CD4-positive, alpha-beta memory T cell (primary cell): ENCODE data around the gene UBE2E2. TPM values are rescaled to one million over a fixed set of nuclear protein-coding genes. Genes with fewer than 3 reads are reported as not detected.

Experiments used
- CTCF ChIA-PET: fragments of 350-600 bp; sonication (Branson Sonifier 250); formaldehyde crosslinking; loops from one replicate; lab custom pipeline; 2021; ENCODE audit warnings: inconsistent platforms; ENCODE audit not compliant: partially characterized antibody; lab: Charles Lee
- POLR2A ChIA-PET: fragments of 350-600 bp; sonication (Branson Sonifier 250); formaldehyde crosslinking; loops from one replicate; lab custom pipeline; 2021; ENCODE audit not compliant: partially characterized antibody; lab: Charles Lee
- DNase-seq, 5 donors: peaks; one replicate each; pipeline versions ENCODE4 v3.0.0 to v3.0.0-alpha.2; 2020 to 2022; ENCODE audit warnings: mixed read lengths in 1 of 5
- H3K27ac ChIP-seq: one replicate; pipeline ENCODE4 v1.7.0; 2013; ENCODE audit warnings: low read depth, low read length
- H3K27me3 ChIP-seq: 2 replicates; pipeline ENCODE4 v1.7.0; 2013; ENCODE audit warnings: mild to moderate bottlenecking, low read length, moderate library complexity; ENCODE audit not compliant: insufficient read depth
- H3K36me3 ChIP-seq: 2 replicates; pipeline ENCODE4 v1.7.0; 2013; ENCODE audit warnings: mild to moderate bottlenecking, low read length, moderate library complexity; ENCODE audit not compliant: insufficient read depth
- H3K4me1 ChIP-seq: 2 replicates; pipeline ENCODE4 v1.7.0; 2013; ENCODE audit warnings: mild to moderate bottlenecking, low read length, moderate library complexity; ENCODE audit not compliant: insufficient read depth
- H3K4me3 ChIP-seq, 2 donors: one replicate each; pipeline ENCODE4 v1.7.0; 2013; ENCODE audit warnings: low read length in 2 of 2, mild to moderate bottlenecking in 1 of 2
- H3K9me3 ChIP-seq, 2 donors: one replicate each; pipeline ENCODE4 v1.7.0; 2013; ENCODE audit warnings: low read length in 2 of 2, control low read depth in 1 of 2; ENCODE audit not compliant: control insufficient read depth in 1 of 2
- H3K27ac Mint-ChIP-seq, 7 donors: one replicate each; pipeline ENCODE4 v1.8.0; 2020 to 2021; ENCODE audit warnings: mixed read lengths in 7 of 7, mild to moderate bottlenecking in 6 of 7, inconsistent platforms in 3 of 7, moderate library complexity in 3 of 7
- H3K27me3 Mint-ChIP-seq, 2 donors: one replicate each; pipeline ENCODE4 v1.8.0; 2020 to 2021; ENCODE audit warnings: mixed read lengths in 2 of 2
- H3K36me3 Mint-ChIP-seq, 2 donors: one replicate each; pipeline ENCODE4 v1.8.0; 2020 to 2021; ENCODE audit warnings: mixed read lengths in 2 of 2, inconsistent platforms in 1 of 2, mild to moderate bottlenecking in 1 of 2
- H3K4me1 Mint-ChIP-seq, 4 donors: one replicate each; pipeline ENCODE4 v1.8.0; 2020 to 2021; ENCODE audit warnings: mixed read lengths in 4 of 4, mild to moderate bottlenecking in 1 of 4
- H3K4me3 Mint-ChIP-seq, 8 donors: one replicate each; pipeline ENCODE4 v1.8.0; 2020 to 2021; ENCODE audit warnings: mixed read lengths in 8 of 8, mild to moderate bottlenecking in 7 of 8, moderate library complexity in 6 of 8, inconsistent platforms in 3 of 8
- H3K9me3 Mint-ChIP-seq, 8 donors: one replicate each; pipeline ENCODE4 v1.8.0; 2020 to 2021; ENCODE audit warnings: mixed read lengths in 8 of 8, mild to moderate bottlenecking in 5 of 8, inconsistent platforms in 3 of 8, moderate library complexity in 1 of 8
- intact Hi-C: fragments of 100-400 bp; cut with micrococcal nuclease; formaldehyde crosslinking; loops from one replicate; pipeline ENCODE4 v1.15.1; 2023
- polyA plus RNA-seq, 2 donors: library from polyadenylated mRNA; unstranded; fragments of 300-500 nt; fragmentation: Illumina TruSeq; gene quantifications; one replicate each; pipeline ENCODE4 v1.2.3, GENCODE V29; 2021
- total RNA-seq, 2 experiments: library from RNA; stranded (reverse); gene quantifications; one replicate each; pipeline ENCODE4 v1.2.3, GENCODE V29; 2021

Gene UBE2E2
- total and polyA plus RNA-seq, 4 experiments from 2014 or later: 1.3 to 4.7 (median 3.1) TPM

GRCh38 chr3:23548706-23549105 is 345.6 kb downstream of the UBE2E2 start:
- Histone ChIP-seq H3K4me1 (no peaks in the 10 kb centered on the region), H3K4me3 (no peak overlapping the region), H3K36me3 (no peaks in the 10 kb centered on the region), H3K27me3 (no peaks in the 10 kb centered on the region), H3K9me3 (no peaks in the 10 kb centered on the region), H3K27ac (no peak overlapping the region)
- Mint-ChIP-seq H3K27me3 (peaks cover 0 to 2% of the 10 kb centered on the region in 2 donors), H3K27ac (no peak overlapping the region), H3K4me1 (no peaks in the 10 kb centered on the region), H3K36me3 (no peaks in the 10 kb centered on the region), H3K4me3 (no peak overlapping the region), H3K9me3 (no peaks in the 10 kb centered on the region)
- ChIA-PET CTCF (no interaction called here), POLR2A (no interaction called here)
- DNase-seq: no peak
- intact Hi-C loops: no loop called here

DNA sequence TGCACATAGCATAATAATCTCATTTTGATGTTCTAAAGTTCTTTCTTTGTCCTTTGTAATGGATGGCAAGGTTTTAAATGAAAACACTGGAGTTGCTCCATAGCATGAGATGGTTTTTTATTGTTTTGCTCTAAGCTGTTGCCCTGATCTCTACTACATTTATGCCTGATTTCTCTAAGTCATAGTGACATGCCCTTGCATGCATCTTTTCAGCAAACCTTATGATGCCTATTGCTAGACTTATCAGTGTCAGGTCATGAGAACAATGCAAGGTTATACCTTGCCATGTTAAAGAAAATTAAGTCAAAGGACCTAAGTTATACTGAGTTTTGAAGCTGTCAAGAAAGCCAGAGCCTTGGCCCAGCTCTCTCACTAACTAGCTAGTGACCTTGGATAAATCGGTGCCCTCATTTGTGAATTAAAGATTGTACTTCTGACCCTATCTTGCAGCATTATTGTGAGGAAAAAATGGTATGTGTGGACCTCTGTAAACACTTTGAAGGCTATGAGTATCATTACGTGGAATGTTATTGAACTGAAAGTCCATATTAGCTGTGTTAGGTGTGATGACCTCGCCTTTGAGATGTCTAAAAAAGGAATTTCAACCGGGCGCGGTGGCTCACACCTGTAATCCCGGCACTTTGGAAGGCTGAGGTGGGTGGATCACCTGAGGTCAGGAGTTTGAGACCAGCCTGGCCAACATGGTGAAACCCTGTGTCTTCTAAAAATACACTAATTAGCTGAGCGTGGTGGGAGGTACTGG is 346.2 kb downstream of the UBE2E2 start:
- CTCF ChIA-PET: no interaction called here
- Mint-ChIP-seq H3K27ac (no peak overlapping the region), H3K4me1 (no peaks in the 10 kb centered on the region), H3K4me3 (no peak overlapping the region), H3K27me3 (peaks cover 0 to 2% of the 10 kb centered on the region in 2 donors), H3K36me3 (no peaks in the 10 kb centered on the region), H3K9me3 (no peaks in the 10 kb centered on the region)
- Histone ChIP-seq H3K27me3 (no peaks in the 10 kb centered on the region), H3K27ac (no peak overlapping the region), H3K9me3 (no peaks in the 10 kb centered on the region), H3K4me3 (no peak overlapping the region), H3K4me1 (no peaks in the 10 kb centered on the region), H3K36me3 (no peaks in the 10 kb centered on the region)
- no peak for DNase-seq
- POLR2A ChIA-PET: no interaction called here
- intact Hi-C loops: no loop called here

- Histone ChIP-seq H3K9me3 (no peaks in the 10 kb centered on the region), H3K4me3 (no peak overlapping the region), H3K4me1 (no peaks in the 10 kb centered on the region), H3K36me3 (no peaks in the 10 kb centered on the region), H3K27ac (no peak overlapping the region), H3K27me3 (no peaks in the 10 kb centered on the region)
- intact Hi-C loops: no loop called here
- no peak for DNase-seq
- Mint-ChIP-seq H3K9me3 (no peaks in the 10 kb centered on the region), H3K27me3 (peaks cover 0 to 2% of the 10 kb centered on the region in 2 donors), H3K4me3 (no peak overlapping the region), H3K36me3 (no peaks in the 10 kb centered on the region), H3K4me1 (no peaks in the 10 kb centered on the region), H3K27ac (no peak overlapping the region)
- CTCF ChIA-PET: no interaction called here
- POLR2A ChIA-PET: no interaction called here
Measured at GRCh38 chr3:23550402-23550801, 347.3 kb downstream of the UBE2E2 start.

GRCh38 chr3:23552506-23552905 is 349.4 kb downstream of the UBE2E2 start:
- Histone ChIP-seq H3K27ac (no peak overlapping the region), H3K27me3 (no peaks in the 10 kb centered on the region), H3K36me3 (no peaks in the 10 kb centered on the region), H3K4me1 (no peaks in the 10 kb centered on the region), H3K4me3 (no peak overlapping the region), H3K9me3 (no peaks in the 10 kb centered on the region)
- no peak for DNase-seq
- H3K4me1 Mint-ChIP-seq: no peaks in the 10 kb centered on the region
- CTCF ChIA-PET: no interaction called here
- H3K27me3 Mint-ChIP-seq: peaks cover 0 to 2% of the 10 kb centered on the region in 2 donors
- H3K4me3 Mint-ChIP-seq: no peak overlapping the region
- H3K27ac Mint-ChIP-seq: no peak overlapping the region
- intact Hi-C loops: no loop called here
- H3K36me3 Mint-ChIP-seq: no peaks in the 10 kb centered on the region
- POLR2A ChIA-PET: no interaction called here
- no peaks in the 10 kb centered on the region for H3K9me3 Mint-ChIP-seq

GRCh38 chr3:23553353-23553752 is 350.2 kb downstream of the UBE2E2 start:
- Histone ChIP-seq H3K4me3 (no peak overlapping the region), H3K27me3 (no peaks in the 10 kb centered on the region), H3K9me3 (no peaks in the 10 kb centered on the region), H3K27ac (no peak overlapping the region), H3K36me3 (no peaks in the 10 kb centered on the region), H3K4me1 (no peaks in the 10 kb centered on the region)
- H3K36me3 Mint-ChIP-seq: no peaks in the 10 kb centered on the region
- intact Hi-C loops: no loop called here
- no peaks in the 10 kb centered on the region for H3K4me1 Mint-ChIP-seq
- no peak overlapping the region for H3K27ac Mint-ChIP-seq
- DNase-seq: no peak
- no peak overlapping the region for H3K4me3 Mint-ChIP-seq
- peaks cover 0 to 2% of the 10 kb centered on the region in 2 donors for H3K27me3 Mint-ChIP-seq
- no peaks in the 10 kb centered on the region for H3K9me3 Mint-ChIP-seq
- ChIA-PET POLR2A (no interaction called here), CTCF (no interaction called here)

DNA sequence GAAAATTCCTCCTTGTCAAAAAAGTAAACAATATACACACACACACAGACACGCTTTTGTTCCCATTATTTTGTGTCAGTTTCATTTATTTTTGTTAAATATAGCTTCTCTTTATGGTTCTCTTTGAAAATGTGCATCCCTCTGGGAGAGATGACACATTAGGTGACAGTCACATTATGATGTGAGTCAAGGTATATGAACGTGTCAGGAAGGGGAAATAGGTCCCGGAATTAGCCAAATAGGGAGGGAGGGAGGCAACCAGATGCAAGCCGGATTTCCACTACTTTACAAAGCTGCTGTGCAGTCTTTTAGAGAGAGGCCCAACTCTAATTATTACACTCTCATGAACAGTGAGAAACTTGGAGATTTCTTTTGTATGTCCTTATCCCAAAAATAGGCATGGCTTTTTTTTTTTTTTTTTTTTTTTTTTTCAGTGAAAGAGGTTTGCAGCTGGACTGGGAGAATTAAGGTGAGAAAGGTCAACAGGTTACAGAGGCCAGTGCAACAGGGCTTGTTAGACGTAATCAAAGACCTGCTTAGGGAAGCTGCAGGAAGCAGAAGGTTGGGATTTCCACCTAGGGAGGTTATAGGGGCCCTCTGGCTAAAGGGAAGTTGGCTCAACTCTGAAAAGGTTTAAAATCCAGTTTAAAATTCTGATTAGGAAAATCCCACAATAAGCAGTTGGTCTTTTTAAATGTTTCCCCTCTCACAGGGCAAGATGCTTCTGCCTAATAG is 362.1 kb downstream of the UBE2E2 start:
- Mint-ChIP-seq H3K4me3 (no peak overlapping the region), H3K27ac (no peak overlapping the region), H3K27me3 (peaks cover 1 to 4% of the 10 kb centered on the region in 2 donors), H3K4me1 (no peaks in the 10 kb centered on the region), H3K9me3 (peaks cover 0 to 4% (median 0%) of the 10 kb centered on the region in 8 donors), H3K36me3 (no peaks in the 10 kb centered on the region)
- DNase-seq: no peak
- CTCF ChIA-PET: no interaction called here
- H3K4me1 ChIP-seq: no peaks in the 10 kb centered on the region
- no peaks in the 10 kb centered on the region for H3K9me3 ChIP-seq
- no peaks in the 10 kb centered on the region for H3K27me3 ChIP-seq
- intact Hi-C loops: no loop called here
- H3K4me3 ChIP-seq: no peak overlapping the region
- H3K36me3 ChIP-seq: no peaks in the 10 kb centered on the region
- POLR2A ChIA-PET: no interaction called here
- no peak overlapping the region for H3K27ac ChIP-seq

DNA sequence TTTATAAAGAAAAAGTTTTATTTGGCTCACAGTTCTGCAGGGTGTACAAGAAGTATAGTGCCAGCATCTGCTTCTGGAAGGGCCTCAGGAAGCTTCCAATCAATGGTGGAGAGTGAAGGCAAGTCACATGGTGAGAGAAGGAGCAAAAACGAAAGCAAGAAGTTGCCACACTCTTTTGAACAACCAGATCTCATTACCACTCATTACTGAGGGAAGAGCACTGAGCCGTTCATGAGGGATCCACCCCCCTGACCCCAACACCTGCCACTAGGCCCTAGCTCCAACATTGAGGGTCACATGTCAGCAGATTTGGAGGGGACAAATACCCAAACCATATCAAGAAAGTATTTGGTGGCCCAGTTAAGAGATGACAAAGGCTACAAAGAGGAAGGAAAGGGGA is 363.4 kb downstream of the UBE2E2 start:
- H3K4me1 Mint-ChIP-seq: no peaks in the 10 kb centered on the region

More for the DNA sequence above, 363.4 kb downstream of the UBE2E2 start:
- H3K27ac Mint-ChIP-seq: no peak overlapping the region
- CTCF ChIA-PET: no interaction called here
- no peak overlapping the region for H3K4me3 Mint-ChIP-seq
- Histone ChIP-seq H3K36me3 (no peaks in the 10 kb centered on the region), H3K4me3 (no peak overlapping the region), H3K27me3 (no peaks in the 10 kb centered on the region), H3K9me3 (no peaks in the 10 kb centered on the region), H3K4me1 (no peaks in the 10 kb centered on the region), H3K27ac (no peak overlapping the region)
- POLR2A ChIA-PET: no interaction called here
- intact Hi-C loops: no loop called here
- DNase-seq: no peak
- no peaks in the 10 kb centered on the region for H3K36me3 Mint-ChIP-seq
- peaks cover 0 to 4% (median 0%) of the 10 kb centered on the region in 8 donors for H3K9me3 Mint-ChIP-seq
- H3K27me3 Mint-ChIP-seq: peaks cover 1 to 6% of the 10 kb centered on the region in 2 donors
